ENCODE data around the gene SDS.
A peak's percentile ranks its signal among the peaks of the same experiment; 100 is the strongest.

The SDS gene

GRCh38 chr12:113428482-113428881 lies 24.8 kb upstream of the SDS start:
- no peak for DNase-seq (ENCODE audit: low read depth)
- TF ChIP-seq, protein P1, sequence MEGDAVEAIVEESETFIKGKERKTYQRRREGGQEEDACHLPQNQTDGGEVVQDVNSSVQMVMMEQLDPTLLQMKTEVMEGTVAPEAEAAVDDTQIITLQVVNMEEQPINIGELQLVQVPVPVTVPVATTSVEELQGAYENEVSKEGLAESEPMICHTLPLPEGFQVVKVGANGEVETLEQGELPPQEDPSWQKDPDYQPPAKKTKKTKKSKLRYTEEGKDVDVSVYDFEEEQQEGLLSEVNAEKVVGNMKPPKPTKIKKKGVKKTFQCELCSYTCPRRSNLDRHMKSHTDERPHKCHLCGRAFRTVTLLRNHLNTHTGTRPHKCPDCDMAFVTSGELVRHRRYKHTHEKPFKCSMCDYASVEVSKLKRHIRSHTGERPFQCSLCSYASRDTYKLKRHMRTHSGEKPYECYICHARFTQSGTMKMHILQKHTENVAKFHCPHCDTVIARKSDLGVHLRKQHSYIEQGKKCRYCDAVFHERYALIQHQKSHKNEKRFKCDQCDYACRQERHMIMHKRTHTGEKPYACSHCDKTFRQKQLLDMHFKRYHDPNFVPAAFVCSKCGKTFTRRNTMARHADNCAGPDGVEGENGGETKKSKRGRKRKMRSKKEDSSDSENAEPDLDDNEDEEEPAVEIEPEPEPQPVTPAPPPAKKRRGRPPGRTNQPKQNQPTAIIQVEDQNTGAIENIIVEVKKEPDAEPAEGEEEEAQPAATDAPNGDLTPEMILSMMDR (IDR thresholded peaks at IDR 0.05; ENCODE audit: control insufficient read depth, extremely low read depth, insufficient read depth): no peak

GRCh38 chr12:113427882-113428281 lies 24.2 kb upstream of the SDS start:
- TF ChIP-seq, protein P1 (IDR thresholded peaks at IDR 0.05; ENCODE audit: control insufficient read depth, extremely low read depth, insufficient read depth): no peak
- H3K4me3 ChIP-seq (ENCODE audit: low read depth, low read length): no peak overlapping the region
- DNase-seq (ENCODE audit: low read depth): no peak

More at GRCh38 chr12:113428482-113428881, 24.8 kb upstream of the SDS start:
- no peak overlapping the region for H3K4me3 ChIP-seq (ENCODE audit: low read depth, low read length)

DNA sequence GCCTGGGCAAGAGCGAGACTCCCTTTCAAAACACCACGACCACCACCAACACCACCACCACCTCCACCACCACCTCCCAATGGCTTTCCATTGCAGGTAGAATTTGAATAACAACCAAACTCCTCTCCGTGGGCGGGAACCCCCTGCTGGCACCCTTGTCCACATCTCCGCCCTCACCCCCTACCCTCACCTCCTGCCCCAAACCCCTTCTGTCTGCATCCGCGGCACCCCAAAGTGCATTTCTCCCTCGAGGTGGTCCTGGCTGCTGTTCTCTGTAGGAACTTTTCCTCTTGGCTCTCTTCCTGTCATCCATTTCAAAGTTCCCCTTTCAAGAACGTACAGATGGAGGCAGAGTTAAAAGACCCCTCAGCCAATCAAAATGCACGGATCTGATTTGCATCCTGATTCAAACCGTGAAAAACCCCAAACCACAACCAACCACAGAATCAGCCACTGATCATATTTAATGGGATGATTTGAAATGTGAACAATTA lies 22.3 kb upstream of the SDS start:
- TF ChIP-seq, protein P1 (IDR thresholded peaks at IDR 0.05; ENCODE audit: control insufficient read depth, extremely low read depth, insufficient read depth): no peak
- no peak for DNase-seq (ENCODE audit: low read depth)
- no peak overlapping the region for H3K4me3 ChIP-seq (ENCODE audit: low read depth, low read length)

DNA sequence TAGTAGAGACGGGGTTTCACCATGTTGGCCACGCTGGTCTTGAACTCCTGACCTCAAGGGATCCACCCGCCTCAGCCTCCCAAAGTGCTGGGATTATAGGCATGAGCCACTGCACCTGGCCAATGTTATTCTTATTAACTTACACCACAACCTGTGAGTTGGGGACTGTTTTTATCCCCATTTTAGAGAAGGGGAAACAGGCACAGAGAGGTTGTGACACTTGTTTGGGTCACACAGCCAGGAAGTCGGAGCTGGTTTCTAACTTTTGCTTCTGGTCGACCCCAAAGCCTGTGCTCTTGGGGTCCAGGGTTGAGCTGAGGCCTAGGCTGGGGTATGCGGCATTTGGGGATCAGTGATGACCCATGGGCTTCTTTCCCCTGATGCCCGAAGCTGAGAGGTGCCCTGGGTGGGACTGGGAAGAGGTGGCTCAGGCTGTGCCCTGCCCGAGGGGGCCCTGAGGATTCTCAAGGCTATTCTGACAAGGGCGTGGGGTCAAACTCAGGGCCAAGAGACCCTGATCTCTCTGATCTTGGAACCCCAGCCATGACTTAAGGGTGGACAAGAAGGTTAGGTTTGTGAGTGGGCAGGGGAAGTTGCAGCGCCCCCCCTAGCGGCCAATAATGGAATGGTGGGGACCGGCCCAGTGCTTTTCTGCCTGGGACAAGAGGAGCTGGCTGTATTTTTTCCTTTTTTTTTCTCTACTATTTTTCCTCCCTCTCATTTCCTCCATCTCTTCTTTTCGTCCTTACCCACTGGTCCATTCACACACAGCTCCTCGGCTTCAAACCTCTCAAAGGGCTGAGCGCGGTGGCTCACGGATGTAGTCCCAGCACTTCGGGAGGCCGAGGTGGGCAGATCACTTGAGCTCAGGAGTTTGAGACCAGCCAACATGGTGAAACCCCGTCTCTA lies 21.5 kb upstream of the SDS start:
- H3K4me3 ChIP-seq (ENCODE audit: low read depth, low read length): no peak overlapping the region
- TF ChIP-seq, protein P1 (IDR thresholded peaks at IDR 0.05; ENCODE audit: control insufficient read depth, extremely low read depth, insufficient read depth): peak; percentile 69
- DNase-seq (ENCODE audit: low read depth): no peak

DNA sequence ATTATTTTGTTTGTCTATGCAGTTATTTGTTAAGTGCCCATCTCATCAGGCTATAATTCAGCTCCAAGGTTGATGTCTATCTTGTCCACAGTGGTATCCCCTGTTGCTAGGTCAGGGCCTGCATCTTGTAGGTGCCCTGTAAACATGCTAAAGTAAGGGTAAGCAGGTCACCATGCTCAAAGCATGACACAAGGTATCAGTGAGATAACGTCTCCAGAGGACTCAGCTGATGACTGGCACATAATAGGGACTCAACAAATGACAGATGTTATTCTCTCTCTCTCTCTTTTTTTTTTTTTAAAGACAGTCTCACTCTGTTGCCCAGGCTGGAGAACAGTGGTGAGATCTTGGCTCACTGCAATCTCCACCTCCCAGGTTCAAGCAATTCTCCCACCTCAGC lies 20.8 kb upstream of the SDS start:
- H3K4me3 ChIP-seq (ENCODE audit: low read depth, low read length): no peak overlapping the region
- TF ChIP-seq, protein P1 (IDR thresholded peaks at IDR 0.05; ENCODE audit: control insufficient read depth, extremely low read depth, insufficient read depth): no peak
- no peak for DNase-seq (ENCODE audit: low read depth)

DNA sequence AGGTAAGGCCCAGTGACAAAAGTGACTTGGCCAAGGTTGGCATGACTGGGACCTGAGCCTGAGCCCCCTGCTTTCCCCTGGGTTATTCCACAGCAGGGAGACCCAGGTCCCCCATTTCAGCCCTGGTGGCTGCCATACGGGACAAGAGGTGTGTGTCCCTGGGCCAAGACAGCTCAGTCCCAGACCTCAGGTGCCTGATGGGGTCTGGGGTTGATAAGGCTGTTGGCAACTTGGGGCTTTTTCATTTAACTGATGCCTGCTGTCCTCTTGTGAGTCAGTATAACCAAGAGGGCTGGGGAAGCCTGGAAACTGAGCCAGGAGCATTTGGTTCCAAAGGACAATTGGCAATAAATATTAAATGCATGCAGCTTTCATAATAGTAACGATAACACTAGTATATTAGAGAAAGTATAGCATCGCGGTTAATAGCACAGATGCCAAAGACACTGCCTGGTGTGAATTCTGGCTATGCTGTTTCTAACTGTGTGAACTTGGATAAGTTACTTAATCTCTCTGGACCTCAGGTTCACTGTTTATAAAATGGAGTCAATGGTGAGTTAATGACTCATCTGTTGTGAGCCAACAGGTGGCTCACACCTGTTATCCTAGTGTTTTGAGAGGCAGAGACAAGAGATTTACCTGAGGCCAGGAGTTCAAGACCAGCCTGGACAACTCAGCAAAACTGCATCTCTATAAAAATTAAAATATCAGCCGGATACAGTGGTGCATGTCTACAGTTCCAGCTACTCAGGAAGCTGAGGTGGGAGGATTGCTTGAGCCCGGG lies 19.4 kb upstream of the SDS start:
- TF ChIP-seq, protein P1 (IDR thresholded peaks at IDR 0.05; ENCODE audit: control insufficient read depth, extremely low read depth, insufficient read depth): no peak
- no peak for DNase-seq (ENCODE audit: low read depth)
- H3K4me3 ChIP-seq (ENCODE audit: low read depth, low read length): peak overlapping the region; percentile 76
